ENCODE measurements around the gene SH2D1A. TPM values are rescaled to one million over a fixed set of nuclear protein-coding genes. Genes with fewer than 3 reads are reported as not detected.

The SH2D1A gene
- total and polyA plus RNA-seq, 2 donors (not counting 1 experiment from before 2014, with no cell fraction given), result 0.04 TPM; not detected in 1

GRCh38 chrX:124300405-124300804 lies 46.0 kb upstream of the SH2D1A start:
- H3K9ac ChIP-seq (ENCODE audit: low read length), result no peak overlapping the region
- intact Hi-C loops (cut with micrococcal nuclease), result no loop called here
- H3K4me1 ChIP-seq (ENCODE audit: control insufficient read depth in 2 of 2, insufficient read depth in 2 of 2, low read length in 2 of 2), result no peaks in the 10 kb centered on the region
- no peak overlapping the region for H3K27ac ChIP-seq (ENCODE audit: low read length in 2 of 2)
- peaks cover 2% of the 10 kb centered on the region for H3K9me3 Mint-ChIP-seq (ENCODE audit: insufficient read depth)
- H3K4me2 ChIP-seq (replicated peaks; ENCODE audit: low read depth, low read length, poor library complexity, severe bottlenecking), result no peak overlapping the region
- no peaks in the 10 kb centered on the region for H3K9me3 ChIP-seq (ENCODE audit: control extremely low read depth in 1 of 3, control insufficient read depth in 2 of 3, insufficient read depth in 1 of 3, low read length in 2 of 3)
- no CpG with 5 or more reads among the region's 4 CpGs for WGBS (ENCODE audit: insufficient coverage)
- no peak overlapping the region for H3K4me3 ChIP-seq (ENCODE audit: control extremely low read depth in 1 of 5, extremely low read depth in 1 of 5, insufficient read depth in 1 of 5, low read depth in 2 of 5, low read length in 4 of 5)
- H4K20me1 ChIP-seq (ENCODE audit: control insufficient read depth, insufficient read depth, low read length, poor library complexity, severe bottlenecking), result no peaks in the 10 kb centered on the region
- no peak overlapping the region for H3K4me3 Mint-ChIP-seq
- no peaks in the 10 kb centered on the region for H3K79me2 ChIP-seq (ENCODE audit: control insufficient read depth, insufficient read depth, low read length)
- TF ChIP-seq EZH2 (IDR thresholded peaks at IDR 0.05; ENCODE audit: borderline replicate concordance, insufficient read depth, low read depth, low read length, poor library complexity, severe bottlenecking) (no peak), CTCF (IDR thresholded peaks at IDR 0.05) (no peak)
- ChIA-PET POLR2A (no interaction called here), CTCF (no interaction called here)
- DNase-seq, result no peak
- H3K27me3 Mint-ChIP-seq, result peaks cover 9% of the 10 kb centered on the region
- no peaks in the 10 kb centered on the region for H3K36me3 ChIP-seq (replicated peaks in 1 of 2; ENCODE audit: control extremely low read depth in 1 of 2, control insufficient read depth in 1 of 2, extremely low read depth in 1 of 2, insufficient read depth in 2 of 2, low read length in 1 of 2)
- no peaks in the 10 kb centered on the region for H3K27me3 ChIP-seq (replicated peaks in 1 of 4; ENCODE audit: control extremely low read depth in 1 of 4, control insufficient read depth in 3 of 4, insufficient read depth in 4 of 4, low read length in 3 of 4)
- ATAC-seq (ENCODE audit: low read depth), result no peak
- H3K4me1 Mint-ChIP-seq, result peaks cover 2% of the 10 kb centered on the region
- no peak overlapping the region for H3K27ac Mint-ChIP-seq
- H2AFZ ChIP-seq (ENCODE audit: insufficient read depth, low read depth, low read length, poor library complexity, severe bottlenecking), result no peak overlapping the region

- Mint-ChIP-seq H3K4me3 (no peak overlapping the region), H3K9me3 (ENCODE audit: insufficient read depth) (no peaks in the 10 kb centered on the region), H3K4me1 (no peaks in the 10 kb centered on the region), H3K27ac (no peak overlapping the region), H3K27me3 (peaks cover 16% of the 10 kb centered on the region)
- H3K9ac ChIP-seq (ENCODE audit: low read length), result no peak overlapping the region
- intact Hi-C loops (cut with micrococcal nuclease), result no loop called here
- H3K4me3 ChIP-seq (ENCODE audit: control extremely low read depth in 1 of 5, extremely low read depth in 1 of 5, insufficient read depth in 1 of 5, low read depth in 2 of 5, low read length in 4 of 5), result no peak overlapping the region
- no peak overlapping the region for H3K4me2 ChIP-seq (replicated peaks; ENCODE audit: low read depth, low read length, poor library complexity, severe bottlenecking)
- no peaks in the 10 kb centered on the region for H3K36me3 ChIP-seq (replicated peaks in 1 of 2; ENCODE audit: control extremely low read depth in 1 of 2, control insufficient read depth in 1 of 2, extremely low read depth in 1 of 2, insufficient read depth in 2 of 2, low read length in 1 of 2)
- H3K9me3 ChIP-seq (ENCODE audit: control extremely low read depth in 1 of 3, control insufficient read depth in 2 of 3, insufficient read depth in 1 of 3, low read length in 2 of 3), result no peaks in the 10 kb centered on the region
- H3K27ac ChIP-seq (ENCODE audit: low read length in 2 of 2), result no peak overlapping the region
- H3K4me1 ChIP-seq (ENCODE audit: control insufficient read depth in 2 of 2, insufficient read depth in 2 of 2, low read length in 2 of 2), result no peaks in the 10 kb centered on the region
- no peaks in the 10 kb centered on the region for H4K20me1 ChIP-seq (ENCODE audit: control insufficient read depth, insufficient read depth, low read length, poor library complexity, severe bottlenecking)
- WGBS (ENCODE audit: insufficient coverage), result no CpG with 5 or more reads among the region's 2 CpGs
- H3K27me3 ChIP-seq (replicated peaks in 1 of 4; ENCODE audit: control extremely low read depth in 1 of 4, control insufficient read depth in 3 of 4, insufficient read depth in 4 of 4, low read length in 3 of 4), result no peaks in the 10 kb centered on the region
- POLR2A ChIA-PET, result no interaction called here
- DNase-seq, result no peak
- no peak overlapping the region for H2AFZ ChIP-seq (ENCODE audit: insufficient read depth, low read depth, low read length, poor library complexity, severe bottlenecking)
- H3K79me2 ChIP-seq (ENCODE audit: control insufficient read depth, insufficient read depth, low read length), result no peaks in the 10 kb centered on the region
- ATAC-seq (ENCODE audit: low read depth), result no peak
- TF ChIP-seq EZH2 (IDR thresholded peaks at IDR 0.05; ENCODE audit: borderline replicate concordance, insufficient read depth, low read depth, low read length, poor library complexity, severe bottlenecking) (no peak), CTCF (IDR thresholded peaks at IDR 0.05) (no peak)
- CTCF ChIA-PET, result no interaction called here
These were observed 39.0 kb upstream of the SH2D1A start for GRCh38 chrX:124307253-124307907.
